Activated T-cell treated with anti-CD3 and anti-CD28 coated beads for 48 hours (primary cell): Measurements from ENCODE around the gene PDE4D.
"Not testable (repeated sequence)": the region's sequence is repeated elsewhere in the genome, so short reads cannot be mapped to it uniquely, and the experiment has no call there.

Source experiments
- DNase-seq: peaks from one replicate; pipeline ENCODE4 v3.0.0-alpha.2; 2020; ENCODE audit warnings: low read depth

Gene PDE4D

GRCh38 chr5:58961631-58962280 lies 931.8 kb downstream of the PDE4D start:
- no peak for DNase-seq

- no peak for DNase-seq
Observed at GRCh38 chr5:58958701-58959100, 934.8 kb downstream of the PDE4D start.

- DNase-seq = not testable (repeated sequence)
Observed at GRCh38 chr5:58953218-58953617, 940.3 kb downstream of the PDE4D start.

GRCh38 chr5:58950224-58950623 lies 943.3 kb downstream of the PDE4D start:
- no peak for DNase-seq

GRCh38 chr5:58946230-58946629 lies 947.3 kb downstream of the PDE4D start:
- DNase-seq = no peak

GRCh38 chr5:58944221-58944620 lies 949.3 kb downstream of the PDE4D start:
- no peak for DNase-seq

- DNase-seq = no peak
Observed at GRCh38 chr5:58940446-58940845, 953.1 kb downstream of the PDE4D start.

GRCh38 chr5:58939664-58940063 lies 953.9 kb downstream of the PDE4D start:
- DNase-seq = no peak

GRCh38 chr5:58938563-58939424 lies 954.7 kb downstream of the PDE4D start:
- DNase-seq = no peak

- no peak for DNase-seq
Observed at GRCh38 chr5:58937031-58937681, 956.4 kb downstream of the PDE4D start.

- DNase-seq = no peak
Observed at GRCh38 chr5:58934629-58935097, 958.9 kb downstream of the PDE4D start.

- peak; percentile 15 for DNase-seq
Observed at GRCh38 chr5:58933891-58934628, 959.5 kb downstream of the PDE4D start.

GRCh38 chr5:58932057-58932612 lies 961.4 kb downstream of the PDE4D start:
- no peak for DNase-seq

- no peak for DNase-seq
Observed at GRCh38 chr5:58930520-58930919, 963.0 kb downstream of the PDE4D start.

- no peak for DNase-seq
Observed at GRCh38 chr5:58929726-58930125, 963.8 kb downstream of the PDE4D start.

- DNase-seq = no peak
Observed at GRCh38 chr5:58927938-58928337, 965.6 kb downstream of the PDE4D start.

- DNase-seq = no peak
Observed at GRCh38 chr5:58927181-58927580, 966.3 kb downstream of the PDE4D start.

GRCh38 chr5:58926541-58926935 lies 967.0 kb downstream of the PDE4D start:
- no peak for DNase-seq

GRCh38 chr5:58925627-58926540 lies 967.6 kb downstream of the PDE4D start:
- DNase-seq = peak; percentile 18

GRCh38 chr5:58924306-58924705 lies 969.2 kb downstream of the PDE4D start:
- no peak for DNase-seq

- DNase-seq = no peak
Observed at GRCh38 chr5:58923355-58923754, 970.2 kb downstream of the PDE4D start.
